NCI-H774 (cell line): ENCODE data around the gene TIMM17B.
A peak's percentile ranks its signal among the peaks of the same experiment; 100 is the strongest.

ENCODE experiments used
- DNase-seq: peaks from one replicate; lab custom pipeline; 2025; lab: John Stamatoyannopoulos, UW

Gene TIMM17B

DNA sequence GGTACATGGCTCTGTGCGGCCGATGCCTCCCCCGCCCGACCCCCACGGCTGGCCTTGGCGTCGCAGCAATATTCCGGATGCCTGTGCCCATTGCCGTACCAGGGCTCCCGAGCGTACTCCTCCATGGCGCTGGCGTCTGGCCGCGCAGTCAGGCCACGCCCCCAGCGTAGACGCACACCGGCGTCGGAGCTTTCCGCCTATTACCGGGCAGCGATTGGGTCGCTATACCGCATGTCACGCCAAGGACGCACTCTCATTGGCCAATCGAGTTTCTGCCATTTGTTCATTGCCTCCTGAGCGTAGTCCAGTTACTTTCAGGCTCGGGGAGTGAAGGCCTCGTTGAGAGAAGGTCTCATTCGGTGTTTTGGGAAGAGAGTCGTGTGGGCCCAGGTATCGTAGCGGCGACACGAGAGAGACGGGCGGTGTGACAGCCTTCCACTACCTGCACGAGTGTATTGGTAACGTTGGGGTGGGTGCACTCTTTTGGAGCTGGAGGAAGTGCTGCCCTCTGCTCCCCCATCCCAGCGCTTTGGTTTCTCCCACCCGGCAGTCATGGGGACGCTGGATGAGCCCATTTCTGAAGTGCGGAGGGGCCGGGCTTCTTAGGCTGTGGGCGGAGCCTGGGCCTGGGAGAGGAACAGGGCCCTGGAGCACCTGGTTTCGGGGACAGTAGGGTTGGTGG, at the start of gene TIMM17B, which contains the start of gene PQBP1:
Gene TIMM17B (minus strand): TSS at position 144 of the 682 bp plus-strand sequence. CDS start 19 bp downstream, at position 125.
Gene PQBP1 (plus strand): TSS at position 306 of the 682 bp plus-strand sequence. CDS start 580 bp downstream, outside the sequence.
- DNase-seq = peak; percentile 88

DNA sequence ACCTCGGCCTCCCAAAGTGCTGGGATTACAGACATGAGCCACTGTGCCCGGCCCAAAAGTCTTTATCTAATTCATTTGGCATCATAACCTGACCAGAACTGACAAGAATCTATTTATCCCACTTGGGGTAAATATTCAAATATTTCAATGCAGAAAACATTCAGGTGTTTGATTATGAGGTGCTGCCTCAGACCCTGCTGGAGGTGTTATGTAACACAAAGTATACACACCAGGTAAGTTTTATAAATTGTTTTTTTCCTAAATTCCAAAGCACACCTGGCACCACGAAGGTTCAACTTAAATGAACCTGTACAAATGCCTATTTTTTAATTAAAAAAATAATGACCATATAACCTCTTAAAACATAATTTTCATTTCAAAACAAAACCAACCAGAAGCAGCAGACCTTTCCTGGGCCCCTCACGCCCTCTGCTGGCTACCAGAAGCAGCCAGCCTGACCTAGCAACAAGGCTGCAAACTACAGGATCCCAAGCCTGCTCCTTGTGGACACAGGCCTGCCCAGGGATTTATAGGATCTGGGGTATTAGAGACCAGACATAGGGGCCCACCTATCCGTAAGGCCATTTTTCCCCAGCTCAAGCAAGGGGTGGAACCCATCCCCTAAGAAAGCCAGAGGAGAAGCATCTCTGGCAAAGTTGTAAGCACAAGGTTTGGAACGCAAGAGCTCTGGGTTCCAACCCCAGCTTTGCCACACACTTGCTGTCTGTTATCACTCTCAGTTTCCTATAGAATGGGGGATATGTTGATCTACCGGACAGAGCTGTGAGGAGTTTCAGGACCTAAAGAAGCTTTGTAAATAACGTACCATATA, 48.2 kb upstream of the TIMM17B start:
- no peak for DNase-seq

DNA sequence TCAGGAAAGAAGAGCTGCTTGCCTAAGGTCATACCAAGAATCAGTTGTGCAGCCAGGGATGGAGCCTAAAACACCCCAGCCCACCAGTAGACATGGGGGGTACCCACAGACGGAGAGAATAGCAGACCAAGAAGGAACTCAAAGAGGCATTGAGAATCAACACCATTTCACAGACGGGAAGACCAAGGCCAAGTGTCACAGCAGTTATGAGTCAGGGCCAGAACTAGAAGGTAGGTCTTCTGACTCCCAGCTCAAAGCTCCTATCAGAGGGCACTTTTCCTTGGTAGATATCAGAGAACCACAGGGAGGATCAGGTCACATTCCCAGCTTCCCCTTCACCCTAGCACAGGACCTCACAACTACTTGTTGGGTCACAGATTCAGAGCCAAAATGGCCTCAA, 45.3 kb upstream of the TIMM17B start:
- no peak for DNase-seq

DNA sequence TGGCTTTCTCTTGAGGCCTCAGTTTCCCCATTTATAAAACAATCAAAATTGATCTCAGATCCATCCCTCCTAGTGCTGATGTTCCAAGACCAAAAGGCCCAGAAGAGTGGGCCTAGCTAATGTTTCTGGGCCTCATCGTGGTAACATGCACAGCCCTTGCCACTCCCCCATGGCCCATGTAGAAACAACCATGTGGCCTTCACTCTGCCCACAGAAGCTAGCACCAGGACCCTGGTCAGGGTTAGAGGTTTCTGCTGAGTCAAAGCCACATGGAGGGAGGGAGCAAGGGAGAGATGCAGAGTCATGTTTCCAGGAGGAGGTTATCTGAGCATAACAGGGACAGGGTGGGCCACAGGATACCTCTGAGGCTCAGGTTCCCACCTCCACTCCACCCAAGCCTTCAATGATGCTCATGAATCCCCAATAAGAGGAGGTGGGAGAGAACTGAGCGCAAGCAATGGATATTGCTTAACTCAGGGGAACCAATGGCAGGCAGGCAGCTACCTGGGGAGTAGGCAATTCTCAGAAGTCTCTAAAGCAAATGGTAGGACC, 42.9 kb upstream of the TIMM17B start:
- no peak for DNase-seq

DNA sequence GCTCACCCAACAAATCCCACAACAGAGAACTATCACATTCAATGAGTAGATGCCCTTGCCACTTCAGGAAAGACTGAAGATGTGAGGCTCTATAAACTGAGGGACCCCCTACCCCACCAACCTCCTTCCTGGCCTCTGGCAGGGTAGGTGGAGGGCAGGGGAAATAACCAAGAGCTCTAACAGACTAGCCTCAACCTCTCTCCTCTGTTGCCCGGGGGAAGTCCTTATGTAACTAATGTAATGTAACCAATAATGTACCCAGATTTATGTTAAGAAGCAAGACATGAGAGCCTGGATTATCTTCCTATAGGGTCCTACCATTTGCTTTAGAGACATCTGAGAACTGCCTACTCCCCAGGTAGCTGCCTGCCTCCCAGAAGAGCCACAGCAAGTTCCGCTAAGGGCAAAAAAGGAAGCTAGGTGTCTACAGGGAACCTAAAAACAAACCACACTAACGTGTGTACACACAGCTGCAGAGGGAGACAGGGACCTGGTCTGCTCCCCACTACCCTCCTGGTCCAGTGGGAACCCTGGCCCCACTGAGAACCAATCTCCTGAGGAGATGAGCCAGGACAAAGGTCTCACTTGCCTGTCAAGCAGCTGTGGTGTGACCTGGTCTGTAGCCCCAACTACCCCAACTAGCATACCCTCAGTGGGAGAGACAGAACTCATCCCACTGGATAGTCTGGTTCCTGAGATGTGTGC, 42.1 kb upstream of the TIMM17B start:
- no peak for DNase-seq

DNA sequence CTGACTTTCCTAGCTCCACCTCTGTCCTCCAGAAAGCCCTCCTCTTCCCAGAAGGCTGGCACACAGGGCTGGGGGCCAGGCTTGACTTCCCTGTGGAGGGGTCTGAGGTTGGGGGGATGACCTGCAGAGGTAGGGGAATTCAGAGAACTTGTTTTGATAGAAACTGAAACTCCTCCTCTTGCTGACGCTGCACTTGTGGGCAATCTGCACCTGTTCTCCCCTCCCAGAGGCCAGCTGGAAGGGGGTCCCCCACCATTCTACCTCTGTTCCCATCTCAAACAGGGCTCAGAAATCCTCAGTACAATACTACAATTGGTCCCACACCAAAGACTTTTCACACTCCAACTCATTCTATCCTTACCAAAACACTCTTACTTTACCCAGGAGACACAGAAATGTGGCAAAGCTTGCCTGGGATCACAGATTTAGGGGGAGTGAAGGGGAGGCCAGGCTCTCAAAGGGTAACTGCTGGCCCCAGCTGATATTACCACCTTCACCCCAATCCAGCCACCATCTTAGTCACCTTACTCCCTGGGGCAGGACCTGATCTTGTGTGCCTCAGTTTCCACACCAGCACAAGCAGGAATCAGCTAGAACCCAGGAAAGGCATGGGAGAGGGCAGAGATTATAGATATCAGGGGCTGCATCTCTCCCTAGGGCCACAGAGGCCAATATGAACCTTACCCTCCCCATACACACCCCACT, 41.3 kb upstream of the TIMM17B start:
- no peak for DNase-seq

DNA sequence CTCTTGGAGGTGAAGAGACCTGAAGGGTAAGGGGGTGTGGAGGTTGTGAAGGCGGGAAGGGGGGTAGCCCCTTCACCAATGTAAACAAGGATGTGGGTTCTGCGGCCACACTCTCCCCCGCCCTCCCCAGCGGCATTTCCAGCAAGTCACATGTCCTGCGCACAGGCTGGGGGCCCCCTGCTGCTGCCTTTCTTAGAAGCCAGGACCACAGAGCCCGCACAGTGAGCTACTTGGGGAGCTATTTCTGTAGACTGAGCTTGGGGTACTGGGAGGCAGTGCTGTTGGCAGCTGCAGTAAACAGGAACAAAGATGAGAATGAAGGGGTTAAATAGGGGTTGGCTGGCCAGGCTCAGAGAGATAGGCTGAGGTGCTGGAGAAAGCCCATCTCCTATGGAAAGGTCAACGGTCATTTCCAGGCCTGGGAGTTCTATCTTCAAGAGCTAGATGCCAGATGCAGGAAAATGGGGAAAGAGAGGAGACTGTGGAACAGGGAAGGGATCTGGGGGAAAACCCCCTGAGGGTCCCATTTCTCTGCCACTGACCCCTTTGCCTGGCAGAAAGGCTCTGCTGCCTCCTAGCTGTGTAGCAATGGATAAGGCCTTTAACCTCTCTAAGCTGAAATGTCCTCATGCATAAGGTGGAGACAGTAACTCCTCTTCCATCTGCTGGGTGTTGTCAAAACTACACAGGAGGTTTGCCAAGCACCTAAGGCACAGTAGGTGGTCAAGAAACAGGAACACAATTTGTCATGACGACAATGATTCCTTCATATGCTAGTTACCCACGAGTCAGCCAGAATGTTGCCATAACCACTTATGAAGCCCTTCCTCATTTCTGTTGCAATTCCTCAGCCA, 39.7 kb upstream of the TIMM17B start:
- DNase-seq = no peak

DNA sequence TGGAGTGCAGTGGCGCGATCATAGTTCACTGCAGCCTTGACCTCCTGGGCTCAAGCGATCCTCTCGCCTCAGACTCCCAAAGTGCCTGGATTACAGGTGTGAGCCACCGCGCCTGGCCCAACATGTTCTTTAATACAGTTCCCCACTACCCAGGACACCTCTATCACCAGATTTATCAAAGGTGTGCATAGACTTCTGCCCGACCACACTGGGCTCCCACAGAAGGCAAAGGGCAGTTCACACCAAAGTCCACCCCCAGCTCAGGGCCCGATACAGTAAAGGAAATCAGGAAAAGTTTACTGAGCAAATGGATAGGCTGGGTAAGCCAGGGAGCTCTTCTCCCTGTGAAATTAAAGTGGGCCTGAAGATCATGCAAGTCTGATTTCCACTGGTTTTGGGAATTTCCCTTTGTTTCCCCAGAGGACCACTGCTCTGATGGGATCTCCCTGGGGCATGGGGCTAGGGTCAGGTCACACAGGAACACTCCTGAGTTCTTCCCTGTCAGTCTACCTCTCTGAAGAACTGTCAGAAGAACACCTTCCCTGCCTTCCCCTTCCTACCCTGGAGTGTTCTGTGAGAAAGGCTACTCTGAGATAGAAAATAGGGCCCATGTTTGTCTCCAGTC, 39.0 kb upstream of the TIMM17B start:
- DNase-seq = no peak

DNA sequence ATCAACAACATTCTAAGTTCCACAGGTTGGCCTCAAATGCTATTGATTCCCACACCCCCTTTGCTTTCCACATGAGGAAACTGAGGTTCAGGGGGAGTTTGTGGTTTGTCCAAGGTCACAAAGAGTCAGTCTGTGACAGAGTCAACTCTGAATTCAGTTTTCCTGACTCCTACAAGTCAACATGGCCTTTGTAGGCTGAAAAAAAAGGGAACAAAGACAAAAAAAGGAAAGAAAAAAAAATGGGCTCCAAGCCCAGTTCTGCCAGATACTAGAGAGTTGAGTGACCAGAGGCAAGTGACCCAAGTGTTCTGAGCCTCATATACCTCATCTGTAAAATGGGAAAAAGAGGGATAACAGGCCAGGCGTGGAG, 37.7 kb upstream of the TIMM17B start:
- no peak for DNase-seq

DNA sequence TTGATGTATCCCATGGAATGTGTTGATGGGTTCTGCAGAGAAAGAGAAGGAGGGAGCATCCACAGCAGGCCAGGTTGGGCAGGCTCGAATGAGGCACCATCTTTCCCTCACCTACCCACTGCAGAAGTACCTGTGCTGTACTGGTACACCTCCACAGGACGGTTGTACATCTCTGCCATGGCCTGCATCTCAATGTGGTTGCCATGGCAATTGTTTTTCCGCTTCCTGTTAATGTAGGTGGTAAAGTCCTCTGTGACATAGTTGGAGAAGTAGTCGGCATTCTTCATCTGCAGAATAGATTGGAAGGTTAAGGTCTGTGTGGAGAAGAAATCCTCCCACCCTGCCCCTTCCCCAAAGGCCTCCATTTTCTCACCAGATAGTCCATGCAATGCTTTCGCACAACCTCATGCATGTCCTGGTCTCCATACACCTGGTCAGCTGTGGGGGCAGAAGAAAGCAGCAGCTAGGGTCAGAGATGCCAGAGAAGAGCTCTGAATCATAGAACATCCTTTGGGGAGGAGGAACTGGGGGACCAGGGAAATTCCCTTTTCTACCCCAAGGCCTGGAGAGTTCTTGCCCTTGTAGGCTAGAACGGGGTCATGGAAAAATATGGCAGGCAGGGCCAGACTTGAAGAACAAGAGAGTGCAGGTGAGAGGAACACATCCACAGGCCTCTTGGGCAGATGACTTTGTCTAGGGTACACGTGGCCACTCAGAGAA, 37.2 kb upstream of the TIMM17B start:
- DNase-seq = no peak

DNA sequence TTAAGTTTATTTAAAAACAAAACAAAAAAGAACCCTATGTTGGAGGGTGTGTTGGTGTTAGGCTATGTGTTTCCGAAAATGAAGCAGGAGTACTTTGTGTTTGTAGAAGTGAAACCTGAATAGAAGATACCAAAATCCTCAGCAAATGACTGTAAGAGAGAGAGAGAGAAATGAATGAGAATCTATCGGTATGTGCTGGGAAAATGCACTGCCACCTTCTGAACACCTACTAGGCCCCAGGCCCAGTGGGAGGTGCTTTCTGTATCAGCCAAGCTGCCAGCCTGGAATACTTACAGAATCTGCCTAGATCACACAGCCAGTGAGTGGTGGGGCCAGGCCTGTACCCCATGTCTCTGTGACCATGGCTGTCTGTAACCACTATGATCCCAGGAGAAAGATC, 36.2 kb upstream of the TIMM17B start:
- DNase-seq = no peak

DNA sequence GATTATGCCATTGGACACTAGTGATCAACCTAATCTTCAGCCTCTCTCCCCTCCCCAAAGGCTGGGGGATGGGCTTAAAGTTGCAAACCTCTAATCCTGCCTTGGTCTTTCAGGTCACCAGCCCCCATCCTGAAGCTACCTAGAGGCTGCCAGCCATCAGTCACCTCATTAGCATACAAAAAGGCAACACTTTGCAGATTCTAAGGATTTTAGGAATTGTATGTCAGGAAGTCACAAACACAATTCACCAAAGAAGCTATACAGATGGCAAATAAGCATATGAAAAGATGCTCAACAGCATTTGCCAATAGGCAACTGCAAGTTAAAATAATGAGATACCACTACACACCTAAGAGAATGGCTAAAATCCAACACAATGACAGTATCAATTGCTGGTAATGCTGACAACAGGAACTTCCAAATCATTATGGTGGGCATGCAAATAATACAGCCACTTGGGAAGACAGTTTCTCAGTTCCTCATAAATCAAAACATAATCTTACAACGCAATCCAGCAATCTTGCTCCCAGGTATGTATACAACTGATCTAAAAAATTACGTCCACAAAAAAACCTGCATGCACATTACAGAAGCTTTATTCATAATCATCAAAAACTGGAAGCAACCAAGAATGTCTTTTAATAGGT, 30.3 kb upstream of the TIMM17B start:
- no peak for DNase-seq

DNA sequence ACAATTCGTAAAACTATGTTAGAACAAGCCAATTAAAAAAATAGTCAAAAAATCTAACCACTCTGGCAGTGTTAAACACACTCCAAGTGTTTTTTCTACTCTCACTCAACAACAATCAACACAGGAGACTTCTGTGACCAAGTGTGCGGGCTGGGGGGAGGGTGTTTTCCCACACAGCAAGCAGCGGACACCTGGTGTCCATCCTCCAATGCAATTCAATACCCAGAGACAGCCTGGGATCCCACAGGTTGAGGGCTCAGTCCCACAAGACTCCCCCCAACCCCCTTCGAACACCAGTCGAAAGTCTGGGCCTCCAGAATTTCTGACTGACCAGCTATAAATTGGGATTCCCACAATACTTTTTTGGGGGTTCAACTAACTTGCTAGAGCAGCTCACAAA, 29.6 kb upstream of the TIMM17B start:
- no peak for DNase-seq

DNA sequence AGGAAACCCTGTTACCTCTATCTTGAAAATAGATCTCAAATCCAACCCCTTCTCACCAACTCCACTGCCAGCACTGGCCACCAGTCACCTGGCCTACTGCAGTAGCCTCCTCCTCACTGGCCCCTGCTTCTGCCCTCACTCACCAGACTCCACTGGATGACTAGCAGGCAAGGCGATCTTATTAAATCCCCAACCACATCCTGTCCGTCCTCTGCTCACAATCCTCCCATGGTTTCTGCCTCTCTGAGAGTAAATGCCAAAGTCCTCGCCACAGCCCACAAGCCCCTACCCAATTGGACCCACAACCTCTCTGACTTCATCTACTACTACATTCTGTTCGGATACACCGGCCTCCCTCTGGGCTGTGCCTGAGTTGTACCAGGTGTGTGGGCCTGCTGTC, 26.7 kb upstream of the TIMM17B start:
- no peak for DNase-seq

DNA sequence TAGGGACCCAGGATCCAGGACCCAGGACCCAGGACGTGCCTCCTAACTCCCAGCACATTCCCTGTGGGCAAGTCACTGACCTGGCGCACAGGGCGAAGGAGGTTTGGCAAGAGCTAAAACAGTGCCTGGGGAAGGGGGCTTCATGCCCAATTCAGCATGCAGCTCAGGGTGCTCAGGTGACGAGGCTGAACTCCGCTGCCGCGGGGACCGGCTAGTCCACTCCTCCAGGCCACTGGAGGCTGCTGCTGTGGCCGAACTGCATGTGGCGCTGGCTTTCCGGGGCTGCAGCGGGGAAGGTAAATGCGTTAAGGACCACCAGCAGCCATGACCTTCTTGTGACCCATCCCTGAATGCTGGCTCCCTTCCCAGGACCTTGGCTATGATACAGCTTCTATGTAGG, 26.2 kb upstream of the TIMM17B start:
- DNase-seq = no peak

DNA sequence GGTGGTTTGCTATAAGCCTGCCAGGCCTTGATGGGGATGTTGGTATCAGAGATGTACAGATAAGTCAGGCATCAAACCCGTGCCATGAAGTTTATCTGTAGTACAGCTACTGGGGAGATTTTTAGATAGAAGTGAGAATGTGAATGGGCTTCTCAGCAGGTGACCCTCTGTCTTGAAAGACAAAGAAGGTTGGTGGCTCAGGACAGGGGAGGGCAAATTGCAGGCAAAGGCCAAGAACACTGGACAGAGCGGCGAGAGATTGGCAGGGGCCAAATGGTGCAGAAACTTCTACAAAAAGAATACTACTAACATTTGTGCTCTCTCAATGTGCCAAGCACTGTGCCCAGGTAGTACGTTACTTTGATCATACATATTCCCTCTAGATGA, 23.1 kb upstream of the TIMM17B start:
- DNase-seq = no peak

DNA sequence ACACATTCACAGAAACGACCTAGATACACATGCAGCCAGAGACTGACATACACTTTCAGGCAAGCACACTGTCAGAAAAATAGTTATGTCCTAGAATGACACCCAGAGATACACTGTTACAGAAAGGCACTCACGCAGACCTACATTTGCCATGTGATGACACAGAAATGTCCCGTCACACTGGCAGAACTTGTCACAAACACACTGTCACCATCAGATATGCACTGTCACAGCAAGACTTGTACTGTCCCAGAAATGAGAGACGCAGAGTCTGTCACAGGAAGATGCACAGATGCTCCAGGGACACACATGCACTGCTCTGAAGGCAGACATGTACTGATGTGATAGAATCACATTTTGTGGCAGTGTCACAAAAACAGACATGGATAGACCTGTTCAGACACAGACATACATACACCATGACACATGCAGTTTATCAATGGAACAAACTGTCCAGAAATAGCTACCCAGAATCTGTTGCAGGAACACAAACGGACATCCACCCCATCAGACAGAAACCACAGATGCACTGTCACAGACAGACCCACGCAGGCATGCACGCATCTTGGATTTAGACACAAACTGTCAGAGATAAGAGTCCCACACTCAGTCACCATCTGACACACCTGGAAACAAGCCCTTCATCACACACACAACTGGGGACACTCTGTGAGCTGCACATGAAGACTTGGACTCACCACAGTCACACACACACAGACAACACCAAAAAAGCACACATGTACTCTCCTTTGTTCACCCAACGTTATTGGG, 22.6 kb upstream of the TIMM17B start:
- no peak for DNase-seq

DNA sequence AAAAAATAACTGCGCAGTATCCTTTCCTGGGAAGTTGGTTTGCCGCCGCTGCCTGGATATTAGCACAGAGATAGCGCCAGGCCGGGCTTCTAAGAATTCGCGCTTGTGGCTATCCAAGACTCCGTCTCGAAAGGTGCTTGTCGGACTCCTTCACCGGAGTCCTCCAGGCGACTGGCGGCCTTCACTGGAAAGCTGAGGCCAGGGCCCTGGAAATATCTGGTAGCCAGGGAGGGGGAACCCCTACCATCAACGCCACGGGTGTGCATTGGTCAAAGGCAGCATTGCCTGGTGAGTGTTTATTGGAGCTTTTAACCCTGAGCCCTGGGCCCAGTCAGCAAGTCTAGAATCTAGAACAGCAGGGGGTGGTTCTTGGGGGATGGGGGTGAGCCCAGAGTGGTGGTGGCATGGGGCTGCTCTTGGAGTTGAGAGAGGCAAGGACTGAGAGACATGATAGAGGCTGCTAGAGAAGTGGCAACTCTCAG, 21.8 kb upstream of the TIMM17B start:
- DNase-seq = no peak
